ENCODE data around the gene ABLIM2.

DNA sequence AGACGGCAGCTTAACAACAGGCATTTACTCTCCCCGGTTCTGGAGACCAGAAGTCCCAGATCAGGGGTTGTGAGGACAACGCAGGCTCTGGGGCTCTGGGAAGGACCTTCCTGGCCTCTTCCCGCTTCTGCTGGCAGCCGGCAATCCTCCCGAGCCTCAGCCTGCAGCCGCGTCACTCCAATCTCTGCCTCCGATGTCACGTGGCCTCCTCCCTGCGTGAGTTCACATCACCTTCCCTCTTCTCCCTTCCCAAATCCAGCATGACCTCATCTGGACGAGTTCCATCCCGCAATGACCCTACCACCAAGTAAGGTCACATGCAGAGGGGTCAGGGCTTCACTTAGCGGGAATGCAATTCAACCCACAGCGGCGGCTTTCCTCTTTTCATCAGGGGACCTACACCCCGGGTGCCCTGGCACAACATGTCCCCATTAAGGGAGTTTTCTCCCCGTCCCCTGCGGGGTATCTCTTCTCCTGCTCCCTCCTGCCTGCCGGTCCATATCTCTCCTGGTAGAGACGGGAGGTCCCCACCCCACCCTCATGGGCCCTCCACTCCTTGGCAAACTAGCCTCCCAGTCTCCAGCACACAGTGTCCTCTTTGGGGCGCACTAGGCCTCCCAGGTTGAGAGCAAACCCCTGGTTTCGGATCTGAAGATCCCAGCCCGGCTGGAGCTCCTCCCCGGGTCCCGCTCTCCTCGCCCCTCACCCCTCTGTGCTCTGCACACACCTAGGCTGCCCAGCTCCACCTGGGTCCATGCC, 25.5 kb downstream of the ABLIM2 start:
- TF ChIP-seq CTCF (conservative IDR thresholded peaks at IDR 0.05; ENCODE audit: low read depth in 2 of 2) (no peak), REST (IDR thresholded peaks at IDR 0.05; ENCODE audit: unreplicated experiment) (no peak), POLR2AphosphoS5 (IDR thresholded peaks at IDR 0.05; ENCODE audit: low read depth) (no peak), EZH2 (IDR thresholded peaks at IDR 0.05; ENCODE audit: low read depth, unreplicated experiment) (no peak), EZH2phosphoT487 (IDR thresholded peaks at IDR 0.05; ENCODE audit: unreplicated experiment) (no peak), NANOG (IDR thresholded peaks at IDR 0.05; ENCODE audit: borderline replicate concordance) (no peak), ZNF114 (CRISPR knock-in tag; IDR thresholded peaks at IDR 0.05) (no peak), CREB1 (CRISPR knock-in tag; IDR thresholded peaks at IDR 0.05; ENCODE audit: low read depth) (no peak), ETS1 (IDR thresholded peaks at IDR 0.05) (no peak), ZNF331 (CRISPR knock-in tag; IDR thresholded peaks at IDR 0.05; ENCODE audit: low read depth) (no peak)
